Measurements from ENCODE around the gene ANKS3.

The ANKS3 gene

DNA sequence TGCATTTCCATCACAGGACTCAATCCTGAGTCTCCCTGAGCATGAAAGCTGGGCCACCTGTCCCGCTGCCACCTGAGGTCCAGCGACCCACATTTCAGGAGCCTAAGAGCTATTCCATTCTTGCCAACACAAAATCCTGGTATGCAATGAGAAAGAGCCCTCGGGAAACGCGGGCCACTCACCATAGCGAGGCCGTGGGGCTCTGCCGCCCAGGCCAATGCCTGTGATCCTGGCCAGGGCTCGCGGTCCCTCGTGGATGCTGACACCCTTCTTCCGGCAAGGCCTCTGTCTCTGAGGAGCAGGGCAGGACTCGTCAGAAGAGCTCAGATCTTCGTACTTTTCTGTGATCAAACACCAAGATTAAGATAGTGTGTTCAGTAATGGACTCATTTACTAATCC, 29.2 kb downstream of the ANKS3 start:
- no peak overlapping the region for H3K14ac ChIP-seq (ENCODE audit: low read length in 2 of 2)
- no peak for DNase-seq
- H3K23ac ChIP-seq (ENCODE audit: low read length in 2 of 2): no peak overlapping the region
- H3K9me3 ChIP-seq (ENCODE audit: control insufficient read depth, low read length): no peaks in the 10 kb centered on the region
- peaks cover 13% of the 10 kb centered on the region for H3K4me1 ChIP-seq (ENCODE audit: control insufficient read depth, insufficient read depth, low read depth, low read length)
- H2BK5ac ChIP-seq (ENCODE audit: low read depth, low read length, poor library complexity, severe bottlenecking): no peak overlapping the region
- H3K9ac ChIP-seq (ENCODE audit: low read length): no peak overlapping the region
- H3K18ac ChIP-seq (ENCODE audit: low read depth in 1 of 2, low read length in 2 of 2): no peak overlapping the region
- no peak overlapping the region for H2AK5ac ChIP-seq (ENCODE audit: low read length, severe bottlenecking)
- H2BK120ac ChIP-seq (ENCODE audit: low read depth, low read length): no peak overlapping the region
- no peak overlapping the region for H2AFZ ChIP-seq (ENCODE audit: low read depth, low read length)
- no peak overlapping the region for H4K91ac ChIP-seq (ENCODE audit: low read length)
- WGBS: over 99% methylated on average over 14 of the region's 14 CpGs
- H4K8ac ChIP-seq (ENCODE audit: low read length): no peak overlapping the region
- H3K36me3 ChIP-seq (ENCODE audit: control insufficient read depth in 1 of 2, insufficient read depth in 2 of 2, low read depth in 1 of 2, low read length in 2 of 2): peaks cover 56 to 65% of the 10 kb centered on the region in 2 experiments
- H3K27me3 ChIP-seq (ENCODE audit: control insufficient read depth in 1 of 2, insufficient read depth in 1 of 2, low read length in 2 of 2): no peaks in the 10 kb centered on the region
- no peak overlapping the region for H3K27ac ChIP-seq (ENCODE audit: low read length, poor library complexity, severe bottlenecking)
- no peak overlapping the region for H3K4ac ChIP-seq (ENCODE audit: low read depth in 1 of 2, low read length in 2 of 2)
- no peak overlapping the region for H2BK12ac ChIP-seq (ENCODE audit: low read length in 2 of 2)
- H3K79me1 ChIP-seq (replicated peaks; ENCODE audit: low read length, poor library complexity, severe bottlenecking): peaks cover 18% of the 10 kb centered on the region
- no peak overlapping the region for H3K4me3 ChIP-seq (ENCODE audit: insufficient read depth in 1 of 2, low read depth in 1 of 2, low read length in 2 of 2)
- no peak overlapping the region for H2BK15ac ChIP-seq (ENCODE audit: low read depth, poor library complexity, severe bottlenecking)
- H3K4me2 ChIP-seq (ENCODE audit: low read length, poor library complexity, severe bottlenecking): no peak overlapping the region

DNA sequence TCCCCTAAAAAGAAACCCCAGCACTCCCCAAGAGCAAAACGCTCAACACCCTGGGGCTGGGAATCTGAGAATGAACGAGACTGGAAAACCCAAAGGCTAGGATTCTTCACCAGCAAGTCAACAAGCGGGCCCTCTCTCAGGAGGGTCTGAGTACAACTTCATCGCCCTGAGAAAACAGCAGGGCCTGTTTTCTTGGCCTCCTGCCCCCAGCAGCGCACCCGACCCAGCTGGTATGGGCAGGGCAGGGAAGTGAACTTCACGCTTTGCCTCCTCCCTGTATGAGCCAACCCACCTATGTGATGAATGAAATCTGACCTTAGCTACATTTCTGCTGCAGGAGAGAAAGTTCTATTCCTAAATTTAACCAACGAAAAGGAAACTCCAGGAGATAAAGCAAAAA, 29.6 kb downstream of the ANKS3 start:
- no peak overlapping the region for H2BK5ac ChIP-seq (ENCODE audit: low read depth, low read length, poor library complexity, severe bottlenecking)
- H3K18ac ChIP-seq (ENCODE audit: low read depth in 1 of 2, low read length in 2 of 2): no peak overlapping the region
- no peak overlapping the region for H2BK15ac ChIP-seq (ENCODE audit: low read depth, poor library complexity, severe bottlenecking)
- no peak overlapping the region for H3K14ac ChIP-seq (ENCODE audit: low read length in 2 of 2)
- DNase-seq: no peak
- H3K9me3 ChIP-seq (ENCODE audit: control insufficient read depth, low read length): no peaks in the 10 kb centered on the region
- H2BK12ac ChIP-seq (ENCODE audit: low read length in 2 of 2): no peak overlapping the region
- H3K4me1 ChIP-seq (ENCODE audit: control insufficient read depth, insufficient read depth, low read depth, low read length): peaks cover 13% of the 10 kb centered on the region
- no peak overlapping the region for H3K4me3 ChIP-seq (ENCODE audit: insufficient read depth in 1 of 2, low read depth in 1 of 2, low read length in 2 of 2)
- H3K27ac ChIP-seq (ENCODE audit: low read length, poor library complexity, severe bottlenecking): no peak overlapping the region
- H4K8ac ChIP-seq (ENCODE audit: low read length): no peak overlapping the region
- H3K4ac ChIP-seq (ENCODE audit: low read depth in 1 of 2, low read length in 2 of 2): no peak overlapping the region
- no peak overlapping the region for H3K23ac ChIP-seq (ENCODE audit: low read length in 2 of 2)
- 90% methylated on average over 8 of the region's 8 CpGs for WGBS
- H3K36me3 ChIP-seq (ENCODE audit: control insufficient read depth in 1 of 2, insufficient read depth in 2 of 2, low read depth in 1 of 2, low read length in 2 of 2): peaks cover 59 to 67% of the 10 kb centered on the region in 2 experiments
- peaks cover 18% of the 10 kb centered on the region for H3K79me1 ChIP-seq (replicated peaks; ENCODE audit: low read length, poor library complexity, severe bottlenecking)
- no peak overlapping the region for H2AFZ ChIP-seq (ENCODE audit: low read depth, low read length)
- H3K4me2 ChIP-seq (ENCODE audit: low read length, poor library complexity, severe bottlenecking): no peak overlapping the region
- no peak overlapping the region for H4K91ac ChIP-seq (ENCODE audit: low read length)
- H2BK120ac ChIP-seq (ENCODE audit: low read depth, low read length): no peak overlapping the region
- H3K27me3 ChIP-seq (ENCODE audit: control insufficient read depth in 1 of 2, insufficient read depth in 1 of 2, low read length in 2 of 2): no peaks in the 10 kb centered on the region
- no peak overlapping the region for H3K9ac ChIP-seq (ENCODE audit: low read length)
- H2AK5ac ChIP-seq (ENCODE audit: low read length, severe bottlenecking): no peak overlapping the region

DNA sequence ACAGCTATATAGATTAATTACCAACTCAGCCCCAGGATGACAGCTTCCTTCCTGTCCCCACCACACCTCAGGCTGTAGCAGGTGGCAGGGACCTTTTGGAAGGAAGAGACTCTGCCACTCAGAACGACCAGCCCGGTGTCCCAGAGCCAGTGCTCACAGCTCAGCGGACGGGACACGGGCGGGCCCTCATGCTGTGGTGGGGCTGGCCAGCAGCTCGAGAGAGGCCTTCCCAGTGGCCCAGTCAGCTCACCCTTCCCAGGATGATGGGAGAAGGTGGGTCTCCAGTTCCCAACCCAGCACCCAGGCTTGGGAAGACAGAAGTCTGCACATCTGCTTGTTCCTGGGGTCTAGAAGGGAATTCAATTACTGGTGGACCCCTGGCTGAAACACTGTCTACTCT, 30.2 kb downstream of the ANKS3 start:
- Histone ChIP-seq H2BK120ac (ENCODE audit: low read depth, low read length) (no peak overlapping the region), H3K4ac (ENCODE audit: low read depth in 1 of 2, low read length in 2 of 2) (no peak overlapping the region), H3K27me3 (ENCODE audit: control insufficient read depth in 1 of 2, insufficient read depth in 1 of 2, low read length in 2 of 2) (no peaks in the 10 kb centered on the region), H2BK5ac (ENCODE audit: low read depth, low read length, poor library complexity, severe bottlenecking) (no peak overlapping the region), H2BK15ac (ENCODE audit: low read depth, poor library complexity, severe bottlenecking) (no peak overlapping the region), H3K9me3 (ENCODE audit: control insufficient read depth, low read length) (no peaks in the 10 kb centered on the region), H3K23ac (ENCODE audit: low read length in 2 of 2) (no peak overlapping the region), H4K8ac (ENCODE audit: low read length) (no peak overlapping the region), H3K4me3 (ENCODE audit: insufficient read depth in 1 of 2, low read depth in 1 of 2, low read length in 2 of 2) (no peak overlapping the region), H3K4me1 (ENCODE audit: control insufficient read depth, insufficient read depth, low read depth, low read length) (peaks cover 13% of the 10 kb centered on the region), H3K4me2 (ENCODE audit: low read length, poor library complexity, severe bottlenecking) (no peak overlapping the region), H2BK12ac (ENCODE audit: low read length in 2 of 2) (no peak overlapping the region), H3K79me1 (replicated peaks; ENCODE audit: low read length, poor library complexity, severe bottlenecking) (peaks cover 18% of the 10 kb centered on the region), H3K36me3 (ENCODE audit: control insufficient read depth in 1 of 2, insufficient read depth in 2 of 2, low read depth in 1 of 2, low read length in 2 of 2) (peaks cover 65 to 72% of the 10 kb centered on the region in 2 experiments), H2AK5ac (ENCODE audit: low read length, severe bottlenecking) (no peak overlapping the region), H2AFZ (ENCODE audit: low read depth, low read length) (no peak overlapping the region), H3K27ac (ENCODE audit: low read length, poor library complexity, severe bottlenecking) (no peak overlapping the region), H3K9ac (ENCODE audit: low read length) (no peak overlapping the region), H3K14ac (ENCODE audit: low read length in 2 of 2) (no peak overlapping the region), H3K18ac (ENCODE audit: low read depth in 1 of 2, low read length in 2 of 2) (no peak overlapping the region), H4K91ac (ENCODE audit: low read length) (no peak overlapping the region)
- DNase-seq: no peak
- WGBS: 91% methylated on average over 7 of the region's 7 CpGs

DNA sequence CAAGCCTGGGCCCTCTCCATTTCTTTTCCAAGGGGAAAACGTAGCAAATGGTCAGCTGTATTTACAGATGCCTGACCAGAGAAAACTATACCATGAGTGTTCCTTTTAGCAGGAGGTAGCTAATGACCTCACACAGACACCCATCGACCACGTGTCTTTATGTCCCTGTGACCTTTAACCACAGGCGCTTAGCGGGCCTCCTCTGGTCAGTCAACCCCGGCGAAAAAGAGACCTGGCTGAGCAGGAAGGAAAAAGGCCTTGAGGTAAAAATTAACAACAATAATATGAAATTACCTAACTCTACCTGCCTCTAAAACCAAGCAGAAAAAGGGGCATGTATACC, 31.6 kb downstream of the ANKS3 start:
- Histone ChIP-seq H3K36me3 (ENCODE audit: control insufficient read depth in 1 of 2, insufficient read depth in 2 of 2, low read depth in 1 of 2, low read length in 2 of 2) (peaks cover 79 to 80% of the 10 kb centered on the region in 2 experiments), H3K23ac (ENCODE audit: low read length in 2 of 2) (no peak overlapping the region), H3K4me1 (ENCODE audit: control insufficient read depth, insufficient read depth, low read depth, low read length) (peaks cover 13% of the 10 kb centered on the region), H2AFZ (ENCODE audit: low read depth, low read length) (no peak overlapping the region), H3K4me2 (ENCODE audit: low read length, poor library complexity, severe bottlenecking) (no peak overlapping the region), H3K4ac (ENCODE audit: low read depth in 1 of 2, low read length in 2 of 2) (no peak overlapping the region), H2AK5ac (ENCODE audit: low read length, severe bottlenecking) (no peak overlapping the region), H2BK12ac (ENCODE audit: low read length in 2 of 2) (no peak overlapping the region), H3K18ac (ENCODE audit: low read depth in 1 of 2, low read length in 2 of 2) (no peak overlapping the region), H3K14ac (ENCODE audit: low read length in 2 of 2) (no peak overlapping the region), H3K9ac (ENCODE audit: low read length) (no peak overlapping the region), H3K9me3 (ENCODE audit: control insufficient read depth, low read length) (no peaks in the 10 kb centered on the region), H2BK5ac (ENCODE audit: low read depth, low read length, poor library complexity, severe bottlenecking) (no peak overlapping the region), H4K91ac (ENCODE audit: low read length) (no peak overlapping the region), H3K27me3 (ENCODE audit: control insufficient read depth in 1 of 2, insufficient read depth in 1 of 2, low read length in 2 of 2) (no peaks in the 10 kb centered on the region), H4K8ac (ENCODE audit: low read length) (no peak overlapping the region), H3K27ac (ENCODE audit: low read length, poor library complexity, severe bottlenecking) (peak overlapping the region; percentile 34), H2BK120ac (ENCODE audit: low read depth, low read length) (no peak overlapping the region), H2BK15ac (ENCODE audit: low read depth, poor library complexity, severe bottlenecking) (no peak overlapping the region), H3K4me3 (ENCODE audit: insufficient read depth in 1 of 2, low read depth in 1 of 2, low read length in 2 of 2) (no peak overlapping the region), H3K79me1 (replicated peaks; ENCODE audit: low read length, poor library complexity, severe bottlenecking) (peaks cover 21% of the 10 kb centered on the region)
- WGBS: 74% methylated on average over 7 of the region's 7 CpGs
- DNase-seq: no peak

Data from mesenchymal stem cell (in vitro differentiated cells and primary cell).